ENCODE data around the gene SLC17A5. TPM values are rescaled to one million over a fixed set of nuclear protein-coding genes. Genes with fewer than 3 reads are reported as not detected.

The SLC17A5 gene
- total RNA-seq = 28.6 TPM

GRCh38 chr6:73653571-73654424 lies at the start of gene SLC17A5:
Gene SLC17A5 (minus strand): TSS chr6:73653992. CDS start chr6:73653886, 106 bp downstream.

GRCh38 chr6:73695619-73696421 lies 42.0 kb upstream of the SLC17A5 start, which contains the start of gene CD109:
Gene CD109 (plus strand): TSS chr6:73696203. CDS start chr6:73696216, 13 bp downstream.

Small RNA genes within 50 kb of the gene (small RNA-seq; reads per million reads assigned to genes)
- gene RPS27P15 = not detected

Other genes starting within 250 kb of the SLC17A5 start
- 1.6 TPM for gene CGAS, start 201.7 kb downstream of the SLC17A5 start, total RNA-seq
- gene MTO1, start 192.3 kb downstream of the SLC17A5 start, total RNA-seq = 26.8 TPM
- 13,490 TPM for gene EEF1A1, start 133.0 kb downstream of the SLC17A5 start, total RNA-seq
- gene CD109, start 42.2 kb upstream of the SLC17A5 start, total RNA-seq = 2.3 TPM

All from diencephalon (tissue), 1 donor.